GM19395 (cell line): ENCODE results near the gene AMDHD2.

Source experiments
- ATAC-seq: cut with Tn5 transposase; IDR thresholded peaks from one replicate; pipeline ENCODE4 v1.9.1; 2021; ENCODE audit warnings: mild to moderate bottlenecking, moderate library complexity; ENCODE audit not compliant: unreplicated experiment

Gene AMDHD2

GRCh38 chr16:2515180-2515851, 4.9 kb upstream of the AMDHD2 start:
- ATAC-seq = no peak

DNA sequence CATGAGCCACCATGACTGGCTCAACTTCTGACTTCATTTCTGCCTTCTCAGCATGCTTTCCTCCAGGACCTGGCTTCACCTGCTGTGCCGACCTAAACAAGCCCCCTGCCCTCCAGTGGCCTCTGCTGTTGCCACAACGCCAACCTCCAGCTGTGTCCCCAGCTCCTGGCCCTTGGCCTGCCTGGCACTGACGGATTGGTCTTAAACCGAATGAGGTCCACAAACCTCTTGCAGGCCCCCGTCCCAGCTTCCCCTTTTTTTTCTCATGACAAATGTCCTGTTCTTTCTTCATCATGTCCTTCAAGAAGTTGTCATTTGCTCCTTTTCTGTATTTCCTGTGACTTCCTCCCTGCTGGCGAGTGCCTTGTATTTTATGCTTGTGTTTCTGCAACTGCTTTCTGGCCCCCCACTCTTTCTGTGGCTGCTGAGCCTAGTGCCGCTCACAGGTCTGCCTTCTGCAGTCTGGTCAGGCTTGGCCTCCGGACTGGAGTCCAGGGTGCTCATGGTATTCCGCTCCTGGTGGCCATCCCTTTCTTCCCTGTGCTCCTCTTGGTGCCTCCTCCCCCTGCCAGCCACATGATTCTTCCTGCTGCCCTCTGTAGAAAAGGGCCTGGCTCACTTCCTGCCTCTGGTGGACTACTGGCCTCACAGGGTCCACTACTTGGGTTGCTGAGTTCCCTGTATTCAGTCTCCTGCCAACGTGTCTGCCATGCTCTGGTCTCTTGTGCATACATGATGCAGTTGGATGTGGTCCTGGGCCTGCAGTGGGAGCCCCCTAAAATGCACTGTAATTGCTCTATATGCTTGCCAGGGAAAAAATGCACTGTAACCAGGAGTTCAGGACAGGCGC, 3.6 kb upstream of the AMDHD2 start:
- ATAC-seq = no peak

DNA sequence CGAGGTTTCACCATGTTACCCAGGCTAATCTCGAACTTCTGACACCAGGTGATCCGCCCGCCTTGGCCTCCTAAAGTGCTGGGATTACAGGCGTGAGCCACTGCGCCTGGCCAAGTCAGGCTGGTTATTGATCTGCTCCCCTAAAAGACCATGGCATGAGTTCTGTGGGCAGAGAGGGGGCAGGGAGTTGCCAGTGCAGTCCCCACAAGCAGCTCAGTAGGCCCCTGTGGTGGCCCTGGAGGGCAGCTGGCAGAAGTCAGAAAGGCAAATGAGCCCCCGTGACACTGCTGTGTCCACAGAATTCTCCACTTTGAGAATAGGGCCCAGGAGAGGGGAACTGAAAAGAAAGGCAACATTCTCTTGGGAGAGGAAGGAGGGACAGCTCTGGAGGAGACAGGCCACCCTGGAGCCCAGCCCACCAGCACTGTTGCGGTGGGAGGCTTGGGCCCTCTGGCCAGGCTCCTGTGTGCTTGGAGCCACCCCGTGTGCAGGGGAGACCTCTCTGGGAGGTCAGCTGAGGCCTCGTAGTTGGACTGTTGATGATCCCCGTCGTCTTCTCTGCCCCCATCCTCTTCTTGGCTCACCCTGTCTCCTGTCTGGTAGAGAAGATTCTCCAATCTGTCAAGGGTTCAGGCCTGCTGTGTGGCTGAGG, 2.1 kb upstream of the AMDHD2 start:
- ATAC-seq = no peak

GRCh38 chr16:2518823-2519710, 1.1 kb upstream of the AMDHD2 start:
- no peak for ATAC-seq

GRCh38 chr16:2519711-2520080, 475 bp upstream of the AMDHD2 start:
- no peak for ATAC-seq

DNA sequence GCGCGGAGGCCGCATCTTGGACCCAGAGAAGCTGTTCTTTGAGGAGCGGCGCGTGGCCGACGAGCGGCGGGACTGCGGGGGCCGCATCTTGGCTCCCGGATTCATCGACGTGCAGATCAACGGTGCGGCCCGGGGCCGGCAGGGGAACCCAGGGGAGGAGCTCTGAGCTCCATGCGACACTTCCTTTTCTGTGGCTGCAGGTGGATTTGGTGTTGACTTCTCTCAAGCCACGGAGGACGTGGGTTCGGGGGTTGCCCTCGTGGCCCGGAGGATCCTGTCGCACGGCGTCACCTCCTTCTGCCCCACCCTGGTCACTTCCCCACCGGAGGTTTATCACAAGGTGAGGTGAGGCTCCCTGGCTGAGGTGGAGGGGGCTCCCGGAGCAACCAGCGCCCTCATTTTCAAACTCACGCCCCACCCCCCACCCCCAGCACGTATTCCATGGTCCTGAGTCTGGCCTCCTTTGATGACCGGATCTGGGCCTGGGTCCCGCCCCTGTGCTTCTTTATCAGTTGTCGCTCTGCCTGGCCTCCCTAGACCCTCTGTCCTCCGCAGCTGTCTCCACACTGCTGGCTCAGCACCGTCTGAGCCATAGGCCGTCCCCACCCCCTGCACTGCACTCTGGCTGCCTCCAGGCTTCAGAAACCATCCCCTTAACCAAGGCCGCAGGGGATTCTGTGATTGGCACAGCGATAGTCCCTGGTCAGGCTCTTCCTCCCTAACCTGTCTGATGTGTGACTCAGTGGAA, 787 bp downstream of the AMDHD2 start:
- no peak for ATAC-seq

DNA sequence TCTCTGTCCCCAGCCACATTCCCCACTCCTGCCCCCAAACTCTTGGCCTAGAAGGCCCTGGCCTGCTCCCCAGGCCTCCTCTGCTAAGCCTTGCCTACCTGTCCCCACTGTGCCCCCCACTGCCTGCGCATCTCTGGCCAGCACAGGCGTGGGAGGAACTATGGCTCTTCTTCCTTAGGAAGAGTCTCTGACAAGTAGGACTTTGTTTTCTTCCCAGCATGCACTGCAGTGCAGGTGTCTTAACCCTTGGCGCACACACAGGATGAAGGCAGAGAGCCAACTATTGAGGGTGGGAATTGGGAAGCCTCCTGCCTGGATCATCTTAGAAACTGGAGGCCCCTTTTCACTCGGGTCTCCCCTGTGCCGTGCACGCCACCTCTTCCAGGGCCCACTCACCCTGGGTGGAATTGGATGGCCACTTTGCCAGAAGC, 3.6 kb downstream of the AMDHD2 start:
- ATAC-seq = no peak

GRCh38 chr16:2524339-2524938, 4.3 kb downstream of the AMDHD2 start:
- ATAC-seq = no peak

GRCh38 chr16:2526135-2526534, 6.0 kb downstream of the AMDHD2 start:
- no peak for ATAC-seq

DNA sequence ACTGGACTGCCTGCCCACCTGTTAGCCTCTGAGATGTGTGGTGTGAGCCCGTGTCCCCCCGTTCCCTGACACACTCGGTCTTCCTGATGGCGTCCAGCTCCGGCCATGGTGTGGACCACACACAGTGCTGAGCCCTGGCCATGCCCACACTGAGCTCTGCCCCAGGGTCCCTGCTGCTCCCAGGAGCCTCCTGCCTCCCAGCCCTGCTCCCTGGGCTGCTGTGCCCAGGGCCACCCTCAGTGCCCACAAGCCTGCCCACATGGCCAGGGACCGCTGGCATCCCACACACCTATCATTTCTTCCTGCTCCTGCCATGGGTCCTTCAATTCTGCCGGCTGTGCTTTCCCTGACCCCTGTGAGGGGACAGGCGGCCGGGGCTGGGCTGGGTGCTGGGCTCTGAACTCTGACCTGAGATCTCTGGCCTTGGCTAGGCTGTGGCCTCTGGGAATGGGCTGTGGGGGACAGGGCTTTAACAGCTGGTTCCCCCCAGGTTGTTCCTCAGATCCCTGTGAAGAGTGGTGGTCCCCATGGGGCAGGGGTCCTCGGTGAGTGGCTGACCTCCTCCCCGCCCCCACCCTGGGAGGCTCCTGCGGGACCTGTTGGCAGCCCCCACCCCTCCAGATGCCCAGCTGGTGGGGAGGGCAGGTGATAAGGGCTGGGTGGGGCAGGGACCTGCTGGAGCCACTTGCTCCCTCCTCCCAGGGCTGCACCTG, 7.1 kb downstream of the AMDHD2 start:
- no peak for ATAC-seq

GRCh38 chr16:2527784-2528100, 7.6 kb downstream of the AMDHD2 start:
- no peak for ATAC-seq

GRCh38 chr16:2528161-2529060, 8.2 kb downstream of the AMDHD2 start:
- ATAC-seq = no peak

- no peak for ATAC-seq
These were observed 9.1 kb downstream of the AMDHD2 start for GRCh38 chr16:2529061-2529931.

DNA sequence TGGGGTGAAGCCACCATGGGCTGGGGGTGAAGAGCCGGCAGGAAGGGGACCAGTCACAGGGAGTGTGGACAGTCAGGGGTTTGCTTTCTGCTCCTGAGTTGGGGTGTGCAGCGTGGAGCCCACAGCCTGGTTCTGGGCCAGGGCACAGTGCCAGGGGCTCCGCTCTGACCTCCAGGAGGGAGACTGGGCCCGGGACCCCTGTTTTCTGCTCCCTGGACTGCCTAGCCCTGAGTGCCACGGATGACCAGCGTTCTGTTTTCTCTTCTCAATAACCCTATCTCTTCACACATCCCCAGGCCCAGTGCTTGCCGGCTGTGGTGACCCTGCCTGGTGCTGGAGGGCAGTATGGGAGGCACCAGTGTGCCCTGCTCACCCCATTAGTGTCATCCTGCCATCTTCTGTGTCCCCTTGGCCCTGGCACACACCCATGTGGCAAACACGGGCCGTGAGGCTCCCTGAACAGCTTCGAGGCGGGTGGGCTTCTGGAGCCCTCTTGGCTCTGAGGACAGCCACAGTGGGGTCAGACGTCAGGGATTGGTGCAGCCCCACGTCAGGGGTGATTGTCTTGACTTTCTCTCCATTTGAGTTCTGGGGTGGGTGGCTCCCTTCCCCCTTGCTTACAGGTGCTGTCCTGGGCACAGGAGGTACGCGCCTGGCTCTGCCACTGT, 9.9 kb downstream of the AMDHD2 start:
- ATAC-seq = no peak

- ATAC-seq = no peak
These were observed 10.6 kb downstream of the AMDHD2 start for GRCh38 chr16:2530629-2531318.

DNA sequence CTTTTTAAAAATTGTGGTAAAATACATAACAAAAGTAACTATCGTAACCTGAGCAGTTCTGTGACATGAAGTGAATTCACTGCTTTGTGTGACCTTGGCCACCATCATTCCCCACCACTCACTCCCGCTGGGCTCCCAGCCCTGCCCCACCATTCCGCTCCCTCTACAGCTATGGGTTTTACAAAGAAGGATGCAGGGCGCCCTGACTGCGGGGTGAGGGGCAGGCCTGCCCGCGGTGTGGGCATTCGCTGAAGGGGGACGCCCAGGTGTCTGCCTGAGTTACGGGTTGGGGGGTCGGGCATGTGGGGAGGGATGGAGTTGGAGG, 11.2 kb downstream of the AMDHD2 start, which contains the start of gene CEMP1:
Gene CEMP1 (minus strand): TSS at position 38 of the 325 bp plus-strand sequence. CDS start 335 bp downstream, outside the sequence.
- ATAC-seq = no peak
